GM18907 (cell line): ENCODE measurements around the gene CDCA3.
"Not testable (repeated sequence)": the region's sequence is repeated elsewhere in the genome, so short reads cannot be mapped to it uniquely, and the experiment has no call there.

Experiments used
- ATAC-seq: cut with Tn5 transposase; IDR thresholded peaks from one replicate; pipeline ENCODE4 v1.9.1; 2021; ENCODE audit warnings: mild to moderate bottlenecking, moderate library complexity; ENCODE audit not compliant: unreplicated experiment

The CDCA3 gene

DNA sequence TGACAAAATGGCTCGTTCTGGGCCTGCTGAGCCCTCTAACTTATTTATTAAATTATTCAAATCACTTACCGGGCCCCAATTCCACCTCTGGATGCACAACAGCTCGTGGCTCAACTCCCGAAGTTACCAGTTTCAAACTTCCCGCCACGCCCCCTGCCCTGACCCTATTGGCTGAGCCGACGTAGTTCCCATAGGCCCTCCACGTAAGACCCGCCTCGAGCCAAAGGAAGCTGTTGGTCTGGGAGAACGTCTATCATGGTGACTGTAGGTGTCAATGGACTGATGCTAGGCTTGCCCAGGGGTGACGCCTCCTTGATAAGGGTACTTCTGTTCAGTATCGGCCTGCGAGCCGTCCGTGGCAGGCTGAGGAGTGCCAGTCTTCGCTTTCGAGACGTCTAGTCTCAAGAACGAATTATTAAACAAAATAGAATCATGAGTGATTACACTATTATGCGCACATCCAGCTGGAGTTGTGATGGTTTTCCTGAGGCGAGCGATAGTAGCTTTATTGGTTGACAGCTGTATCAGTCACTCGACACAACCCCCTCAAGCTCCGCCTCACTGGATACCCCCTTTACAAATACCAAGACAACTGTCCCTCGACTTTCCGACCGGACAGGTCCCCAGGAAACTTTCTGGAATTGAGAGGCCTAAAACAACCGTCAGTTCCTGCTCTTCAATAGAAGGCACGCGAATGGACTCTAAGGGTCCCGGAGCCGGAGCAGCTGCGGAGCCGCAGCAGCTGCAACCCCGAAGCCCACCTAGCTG, at the start of gene CDCA3:
CDCA3 (minus strand) TSS at position 134 of the 768 bp plus-strand sequence. CDS start 334 bp downstream, outside the sequence.
- peak; percentile 56 for ATAC-seq

DNA sequence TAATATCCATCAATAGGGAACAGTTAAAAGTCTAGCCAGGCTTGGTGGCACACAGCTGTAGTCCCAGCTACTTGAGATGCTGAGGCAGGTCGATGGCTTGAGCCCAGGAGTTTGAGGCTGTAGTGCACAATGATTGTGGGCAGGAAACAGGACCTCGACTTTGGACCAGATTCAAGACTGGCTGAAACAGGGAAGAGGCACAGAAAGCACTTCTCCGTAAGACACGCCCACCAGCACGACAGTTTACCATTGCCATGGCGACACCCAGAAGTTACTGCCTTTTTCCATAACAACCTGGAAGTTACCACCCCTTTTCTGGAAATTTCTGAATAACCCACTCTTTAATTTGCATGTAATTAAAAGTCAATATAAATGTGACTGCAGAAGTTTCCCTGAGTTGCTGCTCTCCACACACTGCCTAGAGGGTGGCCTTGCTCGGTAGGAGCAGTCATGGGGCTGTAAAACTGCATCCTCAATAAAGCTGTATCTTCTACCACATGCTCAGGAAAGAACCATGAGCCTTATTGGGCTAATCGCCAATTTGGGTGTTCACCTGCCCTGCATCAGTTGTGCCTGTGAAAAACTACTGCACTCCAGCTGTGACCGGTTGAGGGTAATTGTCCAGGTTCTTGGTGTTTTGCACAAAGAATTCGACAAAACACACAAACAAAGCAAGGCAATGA, 48.9 kb upstream of the CDCA3 start:
- ATAC-seq, result no peak

DNA sequence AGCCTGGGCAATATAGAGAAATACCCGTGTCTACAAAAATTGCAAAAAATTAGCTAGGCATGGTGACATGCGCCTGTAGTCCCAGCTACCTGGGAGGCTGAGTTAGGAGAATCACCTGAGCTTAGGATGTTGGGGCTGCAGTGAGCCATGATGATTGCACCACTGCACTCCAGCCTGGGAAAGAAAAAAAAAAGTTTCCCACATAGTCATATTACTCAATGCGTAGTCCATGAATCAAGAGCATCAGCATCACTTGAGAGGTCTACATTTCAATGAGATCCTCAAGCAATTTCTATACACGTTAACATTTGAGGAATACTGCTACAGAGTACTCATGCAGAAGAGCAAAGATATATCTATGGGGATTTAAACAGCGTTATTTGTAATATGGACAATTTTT, 48.3 kb upstream of the CDCA3 start:
- no peak for ATAC-seq

DNA sequence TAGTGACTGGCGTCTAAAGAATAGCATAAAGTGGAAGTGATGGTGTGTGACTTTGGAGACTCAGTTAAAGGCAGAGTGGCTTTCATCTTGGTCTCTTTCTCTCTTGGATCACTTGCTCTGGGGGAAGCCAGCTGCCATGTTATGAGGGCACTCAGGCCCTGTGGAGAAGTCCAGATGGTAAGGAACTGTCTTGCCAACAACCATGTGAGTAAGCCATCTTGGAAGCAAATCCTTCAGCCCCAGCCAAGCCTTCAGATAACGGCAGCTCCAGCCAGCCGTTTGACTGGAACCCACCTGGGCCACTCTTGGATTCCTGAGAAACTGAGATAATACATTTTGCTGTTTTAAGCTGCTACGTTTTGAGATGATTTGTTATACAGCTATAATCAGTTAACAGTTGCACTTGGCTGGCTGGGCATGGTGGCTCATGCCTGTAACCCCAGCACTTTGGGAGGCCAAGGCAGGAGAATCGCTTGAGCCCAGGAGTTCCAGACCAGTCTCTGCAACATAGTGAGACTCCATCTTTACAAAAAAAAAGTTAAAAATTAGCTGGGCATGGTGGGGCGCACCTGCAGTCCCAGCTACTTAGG, 45.9 kb upstream of the CDCA3 start:
- ATAC-seq, result no peak

DNA sequence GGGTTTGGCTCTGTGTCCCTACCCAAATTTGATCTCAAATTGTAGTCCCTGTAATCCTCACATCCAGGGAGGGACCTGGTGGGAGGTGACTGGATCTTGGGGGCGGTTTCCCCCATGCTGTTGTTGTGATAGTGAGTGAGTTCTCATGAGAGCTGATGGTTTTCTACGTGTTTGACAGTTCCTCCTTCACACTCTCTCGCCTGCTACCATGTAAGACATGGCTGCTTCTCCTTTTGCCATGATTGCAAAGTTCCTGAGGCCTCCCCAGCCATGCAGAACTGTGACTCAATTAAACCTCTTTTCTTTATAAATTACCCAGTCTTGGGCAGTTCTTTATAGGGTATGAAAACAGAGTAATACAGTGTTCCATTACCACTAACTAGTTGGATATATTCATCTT, 43.2 kb upstream of the CDCA3 start:
- ATAC-seq, result no peak

DNA sequence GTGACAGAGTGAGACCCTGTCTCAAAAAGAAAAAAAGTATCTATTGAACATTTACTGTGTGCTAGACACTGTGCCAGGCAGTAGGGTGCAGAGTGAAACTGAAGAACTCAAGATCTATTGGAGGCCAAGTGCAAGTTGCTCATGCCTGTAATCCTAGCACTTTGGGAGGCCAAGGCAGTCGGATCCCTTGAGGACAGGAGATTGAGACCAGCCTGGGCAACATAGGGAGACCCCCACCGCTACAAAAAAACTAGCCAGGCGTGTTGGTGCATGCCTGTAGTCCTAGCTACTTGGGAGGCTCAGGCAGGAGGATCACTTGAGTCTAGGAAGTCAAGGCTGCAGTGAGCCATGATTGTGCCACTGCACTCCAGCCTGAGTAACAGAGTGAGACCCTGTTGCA, 41.6 kb upstream of the CDCA3 start:
- not testable (repeated sequence) for ATAC-seq

DNA sequence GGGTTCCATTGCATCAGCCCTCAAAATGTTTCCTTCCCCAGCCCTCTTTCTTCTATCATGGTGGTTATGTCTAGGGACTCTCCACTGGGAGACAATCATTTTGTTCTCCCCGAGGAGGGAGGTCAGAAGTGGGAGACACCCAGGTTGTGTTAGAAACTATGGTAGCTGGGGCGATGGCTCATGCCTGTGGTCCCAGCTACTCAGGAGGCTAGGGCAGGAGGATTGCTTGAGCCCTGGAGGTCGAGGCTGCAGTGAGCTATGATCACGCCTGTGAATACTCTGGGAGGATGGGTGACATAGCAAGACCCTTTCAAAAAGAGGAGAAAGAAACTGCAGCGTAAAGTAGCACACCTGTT, 40.5 kb upstream of the CDCA3 start:
- ATAC-seq, result peak; percentile 23

DNA sequence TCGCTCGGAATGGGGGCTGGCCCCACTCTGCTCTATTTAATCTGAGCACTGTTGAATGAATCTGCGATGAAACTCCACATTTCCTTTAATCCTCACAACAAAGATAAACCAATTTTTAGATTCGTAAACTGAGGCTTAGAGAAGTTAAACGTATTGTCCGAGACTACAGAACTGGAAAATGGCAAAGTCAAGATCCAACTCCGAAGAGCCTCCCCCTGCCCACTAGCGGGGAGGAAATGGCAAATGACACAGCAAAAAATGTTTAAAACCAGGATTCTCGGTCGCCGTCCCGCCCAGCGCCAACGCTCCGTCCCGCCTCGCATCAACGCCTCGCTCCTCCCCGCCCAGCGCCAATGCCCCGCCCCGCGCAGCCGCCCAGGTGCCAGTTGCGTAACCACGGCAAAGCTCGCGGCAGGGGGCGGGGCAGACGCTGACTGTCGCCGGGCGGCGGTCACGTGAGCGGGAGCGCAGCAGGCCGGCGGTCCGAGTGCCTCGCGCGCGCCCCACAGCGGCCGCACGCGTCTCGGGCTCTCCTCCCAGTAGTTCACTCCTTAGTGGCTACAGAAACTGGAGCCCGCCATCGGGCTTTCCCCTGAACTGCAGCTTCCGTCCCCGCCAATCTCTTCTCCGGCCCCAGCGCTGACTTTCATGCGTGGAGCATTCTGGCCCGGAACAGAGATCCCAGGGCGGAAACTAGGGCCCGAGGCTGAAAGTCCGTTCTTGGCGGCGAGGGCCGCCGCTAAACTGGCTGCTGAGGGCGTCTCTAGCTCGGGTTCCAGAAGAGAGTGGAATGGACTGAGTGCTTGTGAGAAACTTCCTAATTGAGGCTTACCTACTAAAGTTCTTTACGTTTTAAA, 39.9 kb upstream of the CDCA3 start:
- ATAC-seq, result peak; percentile 93

DNA sequence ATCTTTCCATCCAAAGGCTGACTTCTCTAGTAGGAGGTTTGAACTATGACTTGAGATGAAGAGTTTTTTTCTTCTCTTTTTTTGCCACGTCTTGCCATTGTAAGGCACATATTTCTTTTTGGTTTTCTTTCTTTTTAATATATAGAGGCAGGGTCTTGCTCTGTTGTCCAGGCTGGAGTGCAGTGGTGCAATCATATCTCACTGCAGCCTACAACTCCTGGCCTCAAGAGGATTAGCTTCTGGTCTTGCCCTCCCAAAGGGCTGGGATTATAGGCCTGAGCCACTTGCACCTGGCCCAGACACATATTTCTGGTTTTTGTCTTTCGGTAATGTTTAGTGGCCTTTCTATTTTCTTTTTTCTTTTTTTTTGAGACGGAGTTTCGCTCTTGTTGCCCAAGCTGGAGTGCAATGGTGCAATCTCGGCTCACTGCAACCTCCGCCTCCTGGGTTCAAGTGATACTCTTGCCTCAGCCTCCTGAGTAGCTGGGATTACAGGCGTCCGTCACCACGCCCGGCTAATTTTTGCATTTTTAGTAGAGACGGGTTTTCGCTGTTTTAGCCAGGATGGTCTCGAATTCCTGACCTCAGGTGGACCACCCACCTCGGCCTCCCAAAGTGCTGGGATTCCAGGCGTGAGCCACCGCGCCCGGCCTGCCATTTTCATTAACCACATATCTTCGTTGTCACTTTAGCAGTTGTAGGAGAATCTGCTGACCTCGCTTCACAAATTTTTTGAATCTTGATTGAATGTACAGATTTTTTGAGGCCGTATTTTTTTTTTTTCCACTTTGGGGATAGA, 38.9 kb upstream of the CDCA3 start:
- ATAC-seq, result not testable (repeated sequence)

DNA sequence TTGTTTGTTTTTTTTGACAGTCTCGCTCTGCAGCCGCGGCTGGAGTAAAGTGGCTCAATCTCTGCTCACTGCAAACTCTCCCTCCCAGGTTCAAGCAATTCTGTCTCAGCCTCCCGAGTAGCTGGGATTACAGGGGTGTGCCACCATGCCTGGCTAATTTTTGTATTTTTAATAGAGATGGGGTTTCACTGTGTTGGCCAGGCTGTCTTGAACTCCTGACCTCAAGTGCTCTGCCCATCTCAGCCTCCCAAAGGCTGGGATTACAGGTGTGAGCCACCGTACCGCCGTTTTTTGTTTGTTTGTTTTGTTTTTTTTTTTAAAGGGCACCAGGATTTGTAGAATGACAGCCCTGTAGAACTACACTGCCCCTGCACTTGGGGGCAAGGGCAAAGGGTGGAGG, 37.7 kb upstream of the CDCA3 start:
- ATAC-seq, result not testable (repeated sequence)

DNA sequence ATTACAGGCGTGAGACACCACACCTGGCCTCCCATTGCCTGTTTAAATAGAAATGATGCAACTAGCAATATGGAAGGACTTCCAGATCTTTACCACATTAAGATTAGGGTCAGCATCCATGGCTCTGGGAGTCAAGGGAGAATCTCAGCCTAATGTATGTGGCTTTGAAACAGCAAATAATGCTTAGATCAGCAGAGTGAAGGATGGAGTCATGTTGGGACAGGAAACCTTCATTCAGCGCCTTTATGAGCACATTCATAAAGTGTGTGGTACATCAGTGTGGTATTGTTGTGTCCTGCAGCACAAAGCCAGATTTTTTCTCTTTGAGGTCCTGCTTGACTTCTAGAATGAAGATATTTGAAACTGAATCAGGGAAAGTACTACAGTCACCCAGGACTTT, 37.3 kb upstream of the CDCA3 start:
- no peak for ATAC-seq

DNA sequence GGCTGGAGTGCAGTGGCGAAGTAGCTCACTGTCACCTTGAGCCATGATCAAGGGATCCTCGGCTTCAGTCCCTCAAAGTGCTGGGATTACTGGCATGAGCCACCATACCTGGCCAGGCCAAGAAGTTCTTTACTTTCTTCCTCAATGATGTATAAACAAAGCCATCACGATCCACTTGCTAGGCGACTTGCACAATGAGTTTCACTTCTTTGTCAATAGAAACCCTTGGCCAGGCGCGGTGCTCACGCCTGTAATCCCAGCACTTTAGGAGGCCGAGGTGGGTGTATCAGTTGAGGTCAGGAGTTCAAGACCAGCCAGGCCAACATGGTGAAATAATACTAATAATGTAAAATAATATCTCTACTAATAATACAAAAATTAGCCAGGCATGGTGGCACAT, 36.4 kb upstream of the CDCA3 start:
- no peak for ATAC-seq

DNA sequence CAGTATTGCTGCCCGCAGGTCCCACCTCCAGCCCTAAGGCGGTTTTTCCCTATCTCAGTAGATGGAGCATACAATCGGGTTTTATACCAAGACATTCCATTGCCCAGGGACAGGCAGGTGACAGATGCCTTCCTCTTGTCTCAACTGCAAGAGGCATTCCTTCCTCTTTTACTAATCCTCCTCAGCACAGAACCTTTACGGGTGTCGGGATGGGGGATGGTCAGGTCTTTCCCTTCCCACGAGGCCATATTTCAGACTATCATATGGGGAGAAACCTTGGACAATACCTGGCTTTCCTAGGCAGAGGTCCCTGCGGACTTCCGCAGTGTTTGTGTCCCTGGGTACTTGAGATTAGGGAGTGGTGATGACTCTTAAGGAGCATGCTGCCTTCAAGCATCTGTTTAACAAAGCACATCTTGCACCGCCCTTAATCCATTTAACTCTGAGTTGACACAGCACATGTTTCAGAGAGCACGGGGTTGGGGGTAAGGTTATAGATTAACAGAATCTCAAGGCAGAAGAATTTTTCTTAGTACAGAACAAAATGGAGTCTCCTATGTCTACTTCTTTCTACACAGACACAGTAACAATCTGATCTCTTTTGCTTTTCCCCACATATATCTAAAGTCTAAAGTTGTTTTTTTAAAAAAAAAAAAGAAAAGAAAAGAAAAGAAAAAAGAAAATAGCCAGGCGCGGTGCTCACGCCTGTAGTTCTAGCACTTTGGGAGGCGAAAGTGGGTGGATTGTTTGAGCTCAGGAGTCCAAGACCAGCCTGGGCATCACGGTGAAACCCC, 35.3 kb upstream of the CDCA3 start:
- not testable (repeated sequence) for ATAC-seq

DNA sequence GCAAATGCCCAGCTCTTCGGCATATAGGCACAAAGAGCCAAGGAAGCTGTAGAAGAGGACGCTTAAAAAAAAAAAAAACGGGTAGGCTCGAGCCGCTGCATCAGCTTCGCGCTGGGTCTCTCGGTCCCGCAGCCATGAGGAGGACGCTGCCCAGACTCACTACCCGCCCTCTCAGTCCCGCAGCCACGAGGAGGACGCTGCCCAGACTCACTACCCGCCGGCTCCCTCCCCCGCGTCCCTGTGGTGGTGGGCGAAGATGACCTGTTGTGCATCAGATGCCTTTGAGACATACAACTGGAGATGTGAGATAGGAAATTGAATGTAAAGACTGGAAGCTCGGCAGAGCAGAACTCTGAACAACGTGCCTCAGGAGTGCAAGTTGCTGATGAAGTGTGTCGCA, 33.5 kb upstream of the CDCA3 start:
- no peak for ATAC-seq

DNA sequence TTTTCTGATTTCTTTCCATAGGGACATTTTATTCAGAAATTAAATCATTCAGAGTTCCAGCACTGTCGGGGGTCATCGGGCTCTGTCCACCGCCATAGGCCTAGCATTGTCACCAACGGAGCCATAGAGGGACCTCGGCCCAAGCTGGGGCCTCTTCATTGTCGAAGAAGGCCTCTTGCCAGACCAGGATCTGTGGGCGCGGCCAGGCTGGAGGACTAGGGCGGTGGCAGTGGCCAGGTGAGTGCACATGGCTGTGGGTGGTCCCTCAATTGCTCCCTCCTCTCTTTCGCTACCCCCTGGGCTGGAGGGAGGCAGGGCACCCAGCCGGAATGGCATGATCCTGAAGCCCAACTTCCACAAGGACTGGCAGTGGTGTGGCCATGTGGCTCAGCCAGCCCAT, 32.6 kb upstream of the CDCA3 start:
- ATAC-seq, result no peak

DNA sequence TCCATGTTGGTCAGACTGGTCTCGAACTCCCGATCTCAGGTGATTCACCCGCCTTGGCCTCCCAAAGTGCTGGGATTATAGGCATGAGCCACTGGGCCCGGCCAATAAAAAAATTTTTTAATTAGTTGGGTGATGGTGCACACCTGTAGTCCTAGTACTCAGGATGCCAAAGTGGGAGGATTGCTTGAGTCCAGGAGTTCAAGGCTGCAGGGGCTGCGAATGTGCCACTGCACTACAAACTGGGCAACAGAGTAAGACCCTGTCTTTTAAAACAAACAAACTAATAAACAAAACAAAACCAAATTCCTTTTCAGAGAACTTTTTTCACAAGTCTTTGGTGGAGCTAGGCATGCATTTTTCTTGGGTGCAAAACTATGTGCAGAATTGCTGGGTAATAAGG, 32.2 kb upstream of the CDCA3 start:
- no peak for ATAC-seq

DNA sequence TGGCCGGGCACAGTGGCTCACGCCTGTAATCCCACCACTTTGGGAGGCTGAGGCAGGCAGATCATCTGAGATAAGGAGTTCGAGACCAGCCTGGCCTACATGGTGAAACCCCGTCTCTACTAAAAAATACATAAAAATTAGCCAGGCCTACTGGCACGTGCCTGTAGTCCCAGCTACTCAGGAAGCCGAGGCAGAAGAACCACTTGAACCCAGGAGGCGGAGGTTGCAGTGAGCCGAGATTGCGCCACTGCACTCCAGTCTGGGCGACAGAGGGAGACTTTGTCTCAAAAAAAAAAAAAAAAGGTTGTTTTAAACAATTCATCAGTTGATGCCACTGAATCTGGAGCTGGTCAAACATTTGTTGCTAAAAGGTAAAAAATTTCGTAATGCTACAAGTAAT, 28.7 kb upstream of the CDCA3 start:
- ATAC-seq, result not testable (repeated sequence)

DNA sequence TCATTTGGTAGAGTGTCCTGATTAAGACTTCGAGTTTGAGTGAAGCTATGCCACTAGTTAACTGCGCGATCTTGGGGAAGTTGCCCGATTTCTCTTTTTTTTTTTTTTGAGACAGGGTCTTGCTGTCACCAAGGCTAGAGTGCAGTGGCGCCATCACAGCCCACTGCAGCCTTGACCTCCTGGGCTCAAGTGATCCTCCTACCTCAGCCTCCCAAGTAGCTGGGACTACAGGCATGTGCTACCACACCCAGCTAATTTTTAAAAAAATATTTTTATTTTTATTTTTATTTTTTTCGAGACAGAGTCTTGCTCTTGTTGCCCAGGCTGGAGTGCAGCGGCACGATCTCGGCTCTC, 22.9 kb upstream of the CDCA3 start:
- not testable (repeated sequence) for ATAC-seq

DNA sequence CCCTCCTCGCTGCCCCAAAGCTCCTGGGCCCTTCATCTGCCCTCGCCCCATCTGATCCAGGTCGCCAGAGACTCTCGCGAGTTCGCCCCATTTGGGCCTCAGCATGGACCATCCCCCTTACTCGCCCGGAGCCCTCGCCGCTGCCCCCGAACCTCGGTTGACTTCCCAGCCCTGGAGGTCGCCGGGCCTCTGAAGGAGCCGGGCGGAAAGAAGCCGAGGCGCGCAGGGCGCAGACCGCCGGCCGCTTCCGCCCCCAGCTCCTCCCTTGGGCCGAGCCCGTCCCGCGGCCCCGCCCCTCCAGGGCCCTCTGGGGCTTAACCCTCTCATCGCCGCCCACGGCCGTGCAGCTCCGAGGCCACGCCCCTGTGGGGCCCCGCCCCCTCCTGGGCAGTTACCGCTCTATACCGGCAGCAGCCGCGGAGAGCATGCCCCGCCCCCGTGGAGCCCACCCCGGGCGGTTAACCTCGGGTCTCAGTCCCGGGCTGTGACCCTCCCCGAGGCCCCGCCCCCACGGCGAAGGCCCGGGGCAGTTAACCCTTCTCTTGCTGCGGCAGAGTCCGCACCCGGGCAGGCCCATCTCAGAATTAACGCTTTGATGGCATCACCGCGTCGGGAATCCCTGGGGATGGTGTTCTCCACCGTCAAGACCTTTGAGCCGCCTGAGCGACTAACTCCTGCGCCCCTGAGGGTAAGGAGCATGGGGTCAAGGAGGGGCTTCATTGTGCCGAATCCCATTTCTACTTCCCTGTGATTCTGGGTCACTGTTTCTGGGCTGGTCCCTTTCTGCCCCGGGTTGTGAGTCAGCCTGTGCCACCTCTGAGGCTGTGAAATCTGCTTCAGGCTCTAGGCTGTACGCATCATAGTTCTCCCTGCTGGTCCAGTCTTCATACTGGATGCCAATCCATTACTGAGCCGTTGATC, 22.3 kb upstream of the CDCA3 start, which contains the start of gene SPSB2:
SPSB2 (minus strand) TSS at position 210 of the 921 bp plus-strand sequence. CDS start 402 bp downstream, outside the sequence.
- ATAC-seq, result peak; percentile 73
